Activated T-helper 1 cell treated with Interleukin-2 at 50 U/mL for 16 hours (primary cell): ENCODE results near the gene TOM1L2.
"Not testable (repeated sequence)": the region's sequence is repeated elsewhere in the genome, so short reads cannot be mapped to it uniquely, and the experiment has no call there.

Source experiments
- DNase-seq: peaks from one replicate; pipeline ENCODE4 v3.0.0-alpha.2; 2020; ENCODE audit warnings: low read depth

TOM1L2 gene

GRCh38 chr17:17943281-17943984 lies 28.8 kb downstream of the TOM1L2 start:
- no peak for DNase-seq

GRCh38 chr17:17942846-17943245 lies 29.4 kb downstream of the TOM1L2 start:
- DNase-seq = no peak

- DNase-seq = no peak
Observed at GRCh38 chr17:17941015-17941414, 31.2 kb downstream of the TOM1L2 start.

GRCh38 chr17:17940441-17940911 lies 31.7 kb downstream of the TOM1L2 start:
- no peak for DNase-seq

- not testable (repeated sequence) for DNase-seq
Observed at GRCh38 chr17:17939941-17940340, 32.3 kb downstream of the TOM1L2 start.

GRCh38 chr17:17938388-17939107 lies 33.7 kb downstream of the TOM1L2 start:
- no peak for DNase-seq

GRCh38 chr17:17937958-17938357 lies 34.2 kb downstream of the TOM1L2 start:
- DNase-seq = no peak

- no peak for DNase-seq
Observed at GRCh38 chr17:17937201-17937853, 34.9 kb downstream of the TOM1L2 start.

- no peak for DNase-seq
Observed at GRCh38 chr17:17935321-17936271, 36.6 kb downstream of the TOM1L2 start.

GRCh38 chr17:17934806-17935205 lies 37.4 kb downstream of the TOM1L2 start:
- no peak for DNase-seq

- no peak for DNase-seq
Observed at GRCh38 chr17:17934214-17934613, 38.0 kb downstream of the TOM1L2 start.

- no peak for DNase-seq
Observed at GRCh38 chr17:17933775-17934174, 38.4 kb downstream of the TOM1L2 start.

- no peak for DNase-seq
Observed at GRCh38 chr17:17931159-17931558, 41.0 kb downstream of the TOM1L2 start.

GRCh38 chr17:17930674-17931073 lies 41.5 kb downstream of the TOM1L2 start:
- DNase-seq = no peak

GRCh38 chr17:17929655-17930380 lies 42.4 kb downstream of the TOM1L2 start:
- no peak for DNase-seq

GRCh38 chr17:17928398-17929287 lies 43.6 kb downstream of the TOM1L2 start:
- no peak for DNase-seq

GRCh38 chr17:17926840-17927449 lies 45.3 kb downstream of the TOM1L2 start:
- DNase-seq = no peak

GRCh38 chr17:17926036-17926435 lies 46.2 kb downstream of the TOM1L2 start:
- no peak for DNase-seq

- DNase-seq = no peak
Observed at GRCh38 chr17:17924857-17925250, 47.3 kb downstream of the TOM1L2 start.
